HG03571 (cell line): ENCODE data around the gene ID2.

Source experiments
- ATAC-seq: cut with Tn5 transposase; IDR thresholded peaks from one replicate; pipeline ENCODE4 v1.9.1; 2021; ENCODE audit not compliant: unreplicated experiment

The ID2 gene

DNA sequence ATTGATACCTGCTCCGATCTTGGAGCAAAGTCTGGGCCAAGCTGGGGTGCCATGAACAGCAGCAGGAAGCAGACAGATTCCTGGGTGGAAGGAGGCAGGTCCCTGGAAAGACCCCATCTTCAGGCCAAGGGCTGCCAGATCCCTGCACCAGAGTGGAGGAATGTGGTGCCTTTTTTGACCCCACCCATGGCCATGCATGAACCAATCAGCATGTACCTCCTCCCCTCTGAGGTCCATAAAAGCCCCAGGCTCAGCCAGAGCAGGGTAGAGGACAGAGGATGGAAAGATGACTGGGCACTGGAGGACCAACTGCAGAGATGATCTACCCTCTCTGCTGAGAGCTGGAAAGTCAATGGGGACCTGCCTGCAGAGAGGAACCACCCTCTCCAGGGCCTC, 34.4 kb upstream of the ID2 start:
- no peak for ATAC-seq

DNA sequence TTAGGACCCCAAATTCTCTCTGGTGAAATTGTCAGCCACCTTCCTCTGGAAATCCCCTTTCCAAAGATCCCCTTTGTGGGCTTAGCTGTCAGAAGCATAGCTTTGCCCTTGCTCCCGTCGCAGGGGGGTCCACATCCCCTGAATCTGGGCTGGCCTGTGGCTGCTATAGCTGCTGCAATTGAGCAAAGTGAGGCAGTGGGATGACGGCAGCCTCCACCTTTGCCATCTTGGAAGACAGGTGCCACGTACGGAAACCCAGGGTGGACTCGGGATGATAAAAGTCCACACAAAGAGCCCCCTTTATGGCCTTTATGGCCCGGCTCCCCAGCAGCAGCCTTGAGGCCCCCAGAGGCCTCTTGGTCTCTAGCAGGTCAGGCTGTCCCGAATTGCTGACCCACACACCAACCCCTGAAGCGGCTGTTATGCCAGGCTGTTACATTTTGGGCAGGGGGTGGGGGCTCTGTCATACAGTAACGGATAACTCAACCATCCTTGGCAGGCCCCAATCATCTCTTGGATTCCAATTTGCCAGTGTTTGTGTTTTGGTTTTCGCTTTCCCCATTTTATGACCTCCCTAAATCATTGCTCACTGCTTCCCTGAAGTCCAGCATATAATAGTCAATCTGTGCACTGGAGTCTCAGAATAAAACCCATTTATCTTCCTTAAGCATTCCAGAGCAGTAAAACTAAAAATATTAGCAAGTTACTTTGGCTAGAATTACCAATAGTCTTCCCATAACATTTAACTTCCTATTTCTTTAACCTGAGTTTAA, 33.2 kb upstream of the ID2 start:
- no peak for ATAC-seq

DNA sequence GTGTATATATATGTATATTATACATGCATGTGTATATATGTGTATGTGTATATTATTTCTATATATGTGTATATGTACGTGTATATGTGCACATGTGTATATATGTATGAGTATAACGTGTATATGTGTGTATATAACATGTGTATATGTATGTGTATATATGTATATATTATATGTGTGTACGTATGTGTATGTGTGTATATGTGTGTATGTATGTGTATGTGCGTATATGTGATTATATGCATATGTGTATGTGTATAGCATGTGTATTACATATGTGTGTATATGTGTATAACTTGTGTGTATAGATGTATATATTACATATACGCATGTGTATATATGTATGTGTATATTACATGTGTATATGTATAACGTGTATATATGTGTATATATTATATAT, 32.1 kb upstream of the ID2 start:
- no peak for ATAC-seq

DNA sequence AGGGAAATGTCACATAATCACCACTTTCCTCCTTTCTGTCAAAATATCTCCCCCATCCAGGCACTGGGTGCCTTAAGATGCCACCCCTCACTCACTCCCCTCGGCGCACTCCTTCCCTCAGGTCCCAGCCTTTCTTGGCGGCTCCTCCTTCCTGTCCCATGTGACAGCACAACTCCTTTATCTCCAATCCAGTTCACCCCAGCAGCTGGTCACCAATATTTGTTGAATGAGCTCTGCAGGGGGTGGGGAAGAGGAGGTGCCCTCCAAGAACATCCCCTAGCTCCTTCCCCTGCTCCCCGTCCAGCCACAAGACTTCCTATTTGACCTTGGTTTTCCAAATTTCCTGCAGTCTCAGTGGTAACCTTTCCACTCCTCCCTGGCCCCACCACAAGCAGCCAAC, 31.6 kb upstream of the ID2 start:
- ATAC-seq: no peak

DNA sequence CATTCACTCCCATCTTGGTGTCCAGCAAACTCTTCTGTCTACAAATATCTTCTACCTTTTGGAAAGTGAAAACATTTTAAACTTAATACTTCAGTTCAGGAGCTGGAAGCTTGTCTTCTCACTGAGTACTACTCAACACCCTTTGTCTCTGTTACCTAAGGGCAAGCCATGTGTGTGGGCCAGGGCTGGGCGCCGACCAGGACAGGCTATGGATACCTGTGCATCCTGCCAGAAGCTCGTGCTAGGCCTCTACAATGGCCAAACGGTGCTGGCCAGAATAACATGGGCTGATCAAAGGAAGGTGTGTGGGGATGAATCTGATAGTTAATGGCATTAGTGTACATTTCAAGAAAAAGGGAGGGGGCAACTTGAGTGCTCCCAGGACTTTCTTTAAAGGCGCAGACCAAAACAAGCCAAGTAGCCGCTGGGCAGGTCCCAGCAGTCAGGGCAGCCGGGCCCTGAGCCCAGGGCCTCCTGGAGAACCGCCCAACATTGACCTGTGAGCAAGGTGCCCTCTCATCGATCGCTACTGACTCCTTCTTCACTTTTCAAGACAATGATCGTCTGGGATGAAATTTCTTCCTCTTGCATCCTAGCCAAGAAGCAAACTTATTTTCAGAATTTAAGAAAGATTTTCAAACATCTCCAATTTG, 29.0 kb upstream of the ID2 start:
- no peak for ATAC-seq

DNA sequence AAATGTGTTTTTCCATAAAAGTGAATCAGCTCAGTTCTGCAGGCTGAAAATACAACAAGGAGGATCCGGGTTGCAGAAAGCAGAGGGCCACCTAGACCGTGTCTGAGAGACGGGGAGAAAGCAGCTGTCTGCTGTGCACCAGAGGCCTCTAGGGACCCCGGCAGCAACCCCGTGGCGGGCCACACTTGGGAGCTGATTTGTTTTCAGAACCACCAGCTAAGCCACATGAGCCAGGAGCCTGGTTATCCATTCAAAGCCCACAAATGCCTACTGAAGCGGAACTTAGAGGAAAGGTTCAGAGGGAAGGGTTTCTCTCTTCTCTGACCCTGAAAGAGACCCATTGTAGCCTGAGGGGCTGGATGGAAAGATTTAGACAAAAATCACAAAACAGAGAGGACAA, 28.4 kb upstream of the ID2 start:
- no peak for ATAC-seq

DNA sequence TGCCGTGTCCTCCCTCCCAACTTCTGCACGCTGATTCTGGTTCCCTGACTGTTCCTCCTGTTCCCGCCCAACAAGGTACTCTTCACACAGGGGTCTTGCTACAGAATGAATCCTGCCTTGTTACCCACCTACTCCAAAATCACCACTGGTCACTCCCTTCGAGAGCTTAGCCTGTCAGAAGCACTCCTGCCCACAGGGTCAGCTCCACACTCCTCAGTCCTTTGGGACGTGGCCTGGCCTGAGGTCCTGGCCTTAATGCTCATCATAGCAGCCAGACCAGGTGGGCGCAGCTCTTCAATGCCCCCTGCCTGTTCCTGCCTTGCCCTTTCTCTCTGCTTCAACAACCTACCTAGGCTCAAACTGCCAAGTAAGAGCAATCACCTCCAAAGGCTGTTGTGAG, 27.8 kb upstream of the ID2 start:
- no peak for ATAC-seq

DNA sequence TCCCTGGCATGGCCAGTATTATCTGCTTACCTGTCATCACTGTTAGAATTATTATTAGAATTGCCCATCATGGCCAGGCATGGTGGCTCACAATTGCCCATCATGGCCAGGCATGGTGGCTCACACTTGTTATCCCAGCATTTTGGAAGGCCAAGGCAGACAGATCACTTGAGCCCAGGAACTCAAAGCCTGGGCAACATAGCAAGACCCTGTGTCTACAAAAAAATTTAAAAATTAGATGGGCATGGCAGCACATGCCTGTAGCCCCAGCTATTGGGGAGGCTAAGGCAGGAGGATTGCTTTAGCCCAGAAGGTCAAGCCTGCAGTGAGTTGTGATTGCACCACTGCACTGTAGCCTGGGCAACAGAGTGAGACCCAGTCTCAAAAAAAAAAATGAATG, 27.4 kb upstream of the ID2 start:
- no peak for ATAC-seq

DNA sequence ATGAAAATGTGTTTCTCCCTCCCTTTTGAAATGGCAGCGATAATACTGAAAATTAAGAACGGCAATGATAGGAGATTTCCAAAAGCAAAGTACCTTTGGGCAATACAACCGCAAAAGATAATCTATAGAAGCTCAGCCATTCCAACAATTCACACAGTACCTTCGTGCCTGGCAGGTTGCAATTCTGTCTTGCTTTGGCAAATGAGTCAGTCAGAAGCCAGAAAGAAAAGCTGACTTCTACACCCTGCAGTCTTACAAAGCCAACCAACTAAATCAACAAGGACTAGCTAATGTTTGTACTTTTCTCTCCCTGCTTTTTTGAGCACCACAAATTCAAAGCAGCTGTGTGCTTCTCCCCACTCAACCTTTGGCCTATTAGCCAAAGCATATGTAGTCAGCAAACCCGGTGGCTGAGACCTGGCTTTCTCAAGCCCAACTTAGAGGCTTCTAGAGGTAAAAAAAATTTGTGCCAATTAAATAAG, 25.7 kb upstream of the ID2 start:
- no peak for ATAC-seq

DNA sequence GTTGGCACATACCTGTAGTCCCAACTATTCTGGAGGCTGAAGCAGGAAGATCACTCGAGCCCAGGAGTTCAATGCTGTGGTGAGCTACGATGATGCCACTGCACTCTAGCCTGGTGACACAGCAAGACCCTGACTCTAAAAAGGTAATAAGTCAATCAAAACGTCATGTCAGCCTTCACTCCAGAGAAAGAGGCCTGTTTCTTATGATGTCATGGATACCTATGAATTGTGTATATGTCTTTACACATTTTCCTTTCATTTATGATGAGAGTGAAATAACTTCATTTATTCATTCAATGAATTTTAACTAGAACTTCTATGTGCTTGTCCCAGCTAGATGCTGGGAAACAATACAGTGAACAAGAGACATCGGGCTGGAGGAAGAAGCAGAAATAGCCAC, 25.0 kb upstream of the ID2 start:
- ATAC-seq: no peak

DNA sequence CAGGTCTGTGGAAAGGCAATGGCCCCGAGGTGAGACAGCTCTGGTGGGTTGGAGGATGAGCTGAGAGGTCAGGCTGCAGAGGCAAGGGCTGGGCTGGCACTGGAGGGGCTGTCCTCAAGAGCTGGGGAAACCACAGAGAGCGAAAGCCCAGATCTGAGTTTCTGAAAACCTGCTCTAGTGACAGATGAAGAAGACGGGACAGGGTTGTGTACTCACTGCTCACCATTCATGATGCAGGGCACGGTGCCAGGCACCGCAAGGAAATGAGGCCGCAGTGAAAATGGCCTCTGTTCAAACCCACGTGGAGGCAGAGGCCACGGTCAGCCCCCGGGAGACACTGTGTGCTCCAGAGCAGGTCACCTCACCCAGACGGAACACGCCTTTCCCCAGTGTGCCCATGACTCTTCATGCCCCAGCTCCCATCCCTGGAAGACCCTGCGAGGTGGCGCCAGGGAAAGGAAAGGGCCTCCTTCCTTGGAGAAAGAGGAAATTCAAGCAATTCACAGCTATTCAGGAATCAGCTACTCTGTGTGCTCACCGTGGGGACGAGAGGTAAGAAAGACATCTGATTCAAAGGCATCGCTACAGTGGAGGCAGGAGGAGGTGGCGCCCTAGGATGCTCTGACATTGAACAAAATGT, 24.3 kb upstream of the ID2 start:
- peak; percentile 60 for ATAC-seq

DNA sequence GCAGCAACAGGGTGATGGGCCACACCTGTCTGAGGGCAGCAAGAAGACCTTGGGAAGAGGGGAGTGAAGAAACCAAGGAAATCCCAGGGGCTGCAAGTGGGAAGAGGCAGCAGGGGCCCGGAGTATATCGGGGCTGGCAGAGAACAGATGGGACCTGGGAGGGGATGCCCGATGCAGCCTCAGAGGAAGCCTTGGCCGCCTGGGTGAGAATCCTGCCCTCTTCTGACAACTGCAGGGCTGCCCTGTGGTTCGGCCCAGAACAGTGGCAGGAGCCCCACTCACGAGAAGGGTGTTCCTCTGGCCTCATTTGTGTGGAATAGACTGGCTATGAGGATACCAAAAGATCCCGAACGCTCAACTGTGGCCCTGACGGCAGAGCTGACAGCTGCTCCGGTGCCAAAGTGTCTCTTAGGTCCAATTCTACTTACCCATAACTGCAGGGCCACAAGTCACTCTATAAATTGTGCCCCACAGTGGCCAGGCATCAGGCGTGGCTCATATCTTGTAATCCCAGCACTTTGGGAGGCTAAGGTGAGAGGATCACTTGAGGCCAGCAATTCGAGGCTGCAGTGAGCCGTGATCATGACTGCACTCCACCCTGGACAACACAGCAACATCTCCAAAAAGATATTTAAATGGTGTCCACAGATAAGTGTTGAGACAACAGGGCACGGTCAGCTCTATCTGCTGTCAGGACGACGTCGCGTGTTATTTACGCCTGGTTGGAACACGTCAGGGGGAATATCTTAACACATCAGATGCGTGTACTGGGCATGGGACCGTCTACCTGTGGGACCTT, 23.6 kb upstream of the ID2 start:
- no peak for ATAC-seq

DNA sequence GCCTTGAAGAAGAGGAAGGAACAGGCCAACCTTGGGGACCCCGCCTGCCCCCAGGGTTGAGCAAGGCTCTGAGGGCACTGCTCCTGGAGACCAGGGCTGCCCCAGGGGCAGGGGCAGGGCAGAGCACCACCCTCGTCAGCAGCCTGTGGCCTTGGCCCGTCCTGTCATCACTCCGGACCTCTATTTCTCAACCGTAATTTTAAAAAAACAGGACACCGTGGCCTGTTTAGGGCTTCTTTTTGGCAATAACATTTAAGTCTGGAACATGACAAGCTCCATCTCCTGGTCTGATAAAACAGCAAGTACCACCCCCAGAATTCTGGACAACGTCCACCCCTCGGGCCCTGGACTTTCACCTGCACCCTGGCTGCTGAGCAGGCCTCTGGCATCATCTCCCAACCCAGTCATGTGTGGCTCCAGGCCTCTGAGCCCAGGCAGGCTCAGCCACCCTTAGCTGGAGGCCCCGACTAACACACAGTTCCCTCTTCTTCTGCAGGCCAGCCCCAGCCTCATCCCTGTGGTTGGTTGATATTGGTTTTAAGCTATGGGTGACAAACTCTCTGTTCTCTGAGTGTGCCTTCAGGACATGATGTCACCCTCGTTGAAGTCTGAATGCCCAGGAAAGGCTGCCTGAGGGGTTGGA, 22.6 kb upstream of the ID2 start:
- no peak for ATAC-seq

DNA sequence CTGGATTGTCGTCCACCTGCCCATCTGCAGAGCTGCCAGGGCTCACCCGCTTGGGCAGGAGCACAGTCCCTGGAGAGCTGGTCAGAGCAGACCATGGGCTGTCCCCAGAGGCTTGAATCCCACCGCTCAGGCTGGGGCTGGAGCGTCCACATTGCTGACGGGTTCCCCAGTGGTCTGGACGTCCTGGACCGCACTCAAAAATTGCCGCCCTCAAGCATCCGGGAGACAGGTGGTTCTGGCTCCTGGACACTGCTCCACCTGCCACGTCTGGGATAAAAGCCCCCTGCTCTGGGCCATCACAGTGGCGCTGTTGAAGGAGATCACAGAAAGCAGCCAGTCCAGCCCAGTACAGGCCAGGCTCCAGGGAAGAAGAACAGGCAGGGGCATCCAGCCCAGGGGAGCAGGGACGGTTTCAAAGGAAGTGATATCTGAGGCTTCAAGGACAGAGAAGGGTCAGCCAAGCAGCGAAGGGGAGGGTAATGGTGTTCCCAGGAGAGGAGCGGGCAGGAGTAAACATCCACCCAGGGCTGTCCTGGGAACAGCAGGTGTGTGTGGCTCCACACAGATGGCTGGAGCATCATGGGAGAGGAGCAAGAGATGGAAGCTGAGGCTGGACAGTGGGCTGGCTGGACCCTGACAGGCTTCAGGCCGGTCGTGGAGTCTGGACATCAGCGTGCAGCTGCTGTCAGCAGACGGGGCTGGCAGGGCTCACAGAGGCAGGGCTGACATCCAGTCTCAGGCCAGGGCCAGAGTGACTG, 21.9 kb upstream of the ID2 start:
- ATAC-seq: no peak

DNA sequence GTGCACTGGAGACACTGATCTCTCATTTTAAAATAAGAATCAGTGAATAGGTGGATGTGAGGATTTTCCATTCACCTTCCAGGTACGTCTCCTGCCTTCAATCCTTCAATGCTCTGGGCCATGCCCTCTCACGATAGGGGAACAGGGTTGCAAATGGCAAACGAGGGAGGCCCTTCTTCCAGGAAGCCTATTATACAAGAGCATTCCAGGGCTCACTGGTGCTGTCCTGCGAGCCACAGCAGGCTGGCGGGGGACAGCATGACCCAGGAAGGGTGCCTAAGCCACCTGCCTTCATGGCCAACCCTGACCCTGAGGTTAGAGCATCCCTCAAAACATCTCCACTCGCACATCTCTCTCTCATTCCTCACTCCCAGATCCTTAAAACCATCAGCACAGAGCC, 20.6 kb upstream of the ID2 start:
- no peak for ATAC-seq

DNA sequence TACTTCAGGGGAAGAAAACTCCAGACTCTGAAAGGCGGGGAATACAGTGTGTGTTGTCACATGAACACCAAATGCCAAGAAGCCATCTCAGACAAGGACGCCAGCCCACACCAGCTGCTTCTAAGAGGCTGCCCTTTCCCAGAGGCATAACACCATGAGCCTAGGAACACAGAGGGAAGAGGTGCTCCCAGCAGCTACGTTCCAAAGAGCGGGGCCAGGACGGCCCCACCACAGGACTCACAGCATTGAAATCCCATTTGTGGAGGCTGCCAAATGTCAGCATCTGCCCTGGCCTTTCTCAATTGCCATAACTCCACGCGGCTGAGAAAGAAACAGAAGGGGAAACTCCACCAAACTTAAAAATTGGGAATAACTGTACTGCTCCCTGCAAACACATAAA, 20.1 kb upstream of the ID2 start:
- no peak for ATAC-seq

DNA sequence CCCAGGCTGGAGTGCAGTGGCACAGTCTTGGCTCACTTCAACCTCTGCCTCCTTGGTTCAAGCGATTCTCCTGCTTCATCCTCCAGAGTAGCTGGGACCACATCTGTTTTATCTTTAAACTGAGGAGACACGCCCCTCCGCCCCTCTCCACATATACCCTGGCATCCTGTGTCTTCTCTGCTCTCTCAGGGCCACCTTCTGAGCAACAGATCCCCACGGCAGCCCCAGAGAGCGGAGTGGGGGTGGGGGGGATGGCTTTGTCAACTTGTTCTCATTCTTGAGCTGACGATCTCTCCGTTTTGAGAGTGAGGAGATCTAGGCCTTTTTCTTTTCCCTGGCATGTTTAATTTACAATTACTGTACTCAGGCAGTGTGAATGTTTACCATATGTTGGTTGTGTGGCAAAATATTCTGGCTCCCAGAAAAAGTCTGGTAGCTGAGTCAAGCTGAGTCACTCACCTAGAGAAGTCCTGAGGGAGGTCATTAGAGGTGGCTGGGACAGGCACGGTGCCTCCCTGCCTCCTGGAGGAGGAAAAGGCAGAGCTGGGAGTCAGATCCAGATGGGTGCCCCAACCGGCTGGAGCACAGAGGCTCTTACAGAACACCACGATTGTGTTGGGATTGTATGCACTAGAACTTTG, 19.5 kb upstream of the ID2 start:
- no peak for ATAC-seq

DNA sequence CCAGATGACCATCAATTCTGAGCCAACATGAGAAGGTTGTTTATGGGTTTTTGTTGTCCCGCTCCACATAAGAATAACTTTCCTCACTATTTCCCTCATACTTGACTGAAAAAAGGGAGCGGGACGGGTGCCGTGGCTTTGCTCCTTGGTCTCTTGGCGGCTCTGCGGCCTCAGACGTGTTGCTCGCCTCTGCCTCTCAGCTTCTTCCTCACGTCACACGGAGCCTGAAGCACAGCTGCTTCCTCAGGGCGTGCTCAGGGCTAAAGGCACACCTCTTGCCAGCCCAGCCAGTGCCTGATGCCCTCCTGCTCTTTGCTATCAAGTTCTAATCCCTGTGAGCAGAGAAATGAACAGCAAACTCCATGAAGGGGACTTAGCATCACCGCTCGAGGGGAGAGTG, 17.9 kb upstream of the ID2 start:
- no peak for ATAC-seq

DNA sequence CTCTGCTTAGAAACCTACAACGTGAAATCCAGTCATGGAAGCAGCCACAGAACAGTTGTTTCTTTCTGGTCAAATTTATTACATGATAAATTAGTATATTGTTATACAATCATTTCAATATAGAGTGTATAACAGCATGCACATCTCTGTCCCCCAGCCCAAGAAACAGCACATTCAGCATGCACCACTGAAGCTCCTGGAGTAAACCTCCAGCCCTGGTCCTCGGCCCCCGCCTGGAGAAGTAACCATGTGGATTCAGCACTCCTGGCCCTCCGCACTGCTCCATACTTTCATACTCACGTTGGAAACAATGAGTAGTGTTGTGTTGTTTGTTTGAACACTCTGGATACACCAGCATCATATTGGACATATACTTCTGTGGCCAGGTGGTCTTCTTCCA, 15.3 kb upstream of the ID2 start:
- ATAC-seq: no peak
